BE2C (cell line): ENCODE measurements around the gene GPR183.

Experiments used
- DNase-seq: peaks from one replicate; pipeline ENCODE4 v3.0.0-alpha.2; 2020
- H3K27me3 ChIP-seq: fragments of 250-450 bp; sonication (Bioruptor Pico); 2 replicates; pipeline ENCODE4 v1.5.1; 2020; ENCODE audit warnings: mild to moderate bottlenecking
- H3K36me3 ChIP-seq: fragments of 250-450 bp; sonication (Bioruptor Pico); 2 replicates; pipeline ENCODE4 v1.5.1; 2020; ENCODE audit warnings: mild to moderate bottlenecking
- H3K4me1 ChIP-seq: fragments of 250-450 bp; sonication (Bioruptor Pico); 2 replicates; pipeline ENCODE4 v1.5.1; 2020
- H3K4me3 ChIP-seq: 2 replicates; pipeline ENCODE4 v1.5.1; 2011; ENCODE audit warnings: low read depth, low read length
- H3K9me3 ChIP-seq: fragments of 250-450 bp; sonication (Bioruptor Pico); 2 replicates; pipeline ENCODE4 v1.5.1; 2020
- TF ChIP-seq, protein P1 (sequence below): IDR thresholded peaks from 2 replicates; pipeline ENCODE4 v1.5.1; 2012; ENCODE audit warnings: mild to moderate bottlenecking, low read depth, low read length

The GPR183 gene

DNA sequence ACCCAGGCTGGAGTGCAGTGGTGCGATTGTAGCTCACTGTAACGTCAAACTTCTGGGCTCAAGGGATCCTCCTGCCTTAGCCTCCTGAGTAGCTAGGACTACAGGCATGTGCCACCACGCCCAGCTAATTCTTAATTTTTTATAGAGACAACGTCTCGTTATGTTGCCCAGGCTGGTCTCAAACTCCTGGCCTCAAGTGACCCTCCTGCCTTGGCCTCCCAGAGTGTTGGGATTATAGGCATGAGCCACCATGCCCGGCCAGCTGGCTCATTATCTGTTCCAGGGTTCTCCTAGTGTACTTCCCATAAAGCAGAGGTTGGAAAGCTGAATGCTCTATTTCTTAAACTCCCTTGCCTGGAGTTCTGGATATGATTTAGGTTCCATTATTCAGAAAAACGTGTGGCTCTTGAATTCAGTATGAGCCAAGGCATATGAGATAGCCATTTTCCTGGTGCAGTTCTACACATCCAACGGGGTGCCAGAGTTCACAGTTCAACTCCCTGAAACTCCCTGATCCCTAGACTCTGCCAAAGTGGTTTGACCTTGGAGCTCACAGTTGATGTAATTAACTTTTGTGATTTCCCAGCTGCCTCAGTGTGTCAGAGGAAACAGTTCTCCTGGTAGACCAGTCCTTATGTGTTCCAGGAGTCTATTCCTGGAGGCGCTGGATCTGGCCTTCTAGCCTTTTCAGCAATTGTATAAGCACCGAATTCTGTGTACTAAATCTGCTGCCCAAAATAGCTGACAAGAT lies 21.6 kb downstream of the GPR183 start:
- DNase-seq, result no peak
- TF ChIP-seq, protein P1, sequence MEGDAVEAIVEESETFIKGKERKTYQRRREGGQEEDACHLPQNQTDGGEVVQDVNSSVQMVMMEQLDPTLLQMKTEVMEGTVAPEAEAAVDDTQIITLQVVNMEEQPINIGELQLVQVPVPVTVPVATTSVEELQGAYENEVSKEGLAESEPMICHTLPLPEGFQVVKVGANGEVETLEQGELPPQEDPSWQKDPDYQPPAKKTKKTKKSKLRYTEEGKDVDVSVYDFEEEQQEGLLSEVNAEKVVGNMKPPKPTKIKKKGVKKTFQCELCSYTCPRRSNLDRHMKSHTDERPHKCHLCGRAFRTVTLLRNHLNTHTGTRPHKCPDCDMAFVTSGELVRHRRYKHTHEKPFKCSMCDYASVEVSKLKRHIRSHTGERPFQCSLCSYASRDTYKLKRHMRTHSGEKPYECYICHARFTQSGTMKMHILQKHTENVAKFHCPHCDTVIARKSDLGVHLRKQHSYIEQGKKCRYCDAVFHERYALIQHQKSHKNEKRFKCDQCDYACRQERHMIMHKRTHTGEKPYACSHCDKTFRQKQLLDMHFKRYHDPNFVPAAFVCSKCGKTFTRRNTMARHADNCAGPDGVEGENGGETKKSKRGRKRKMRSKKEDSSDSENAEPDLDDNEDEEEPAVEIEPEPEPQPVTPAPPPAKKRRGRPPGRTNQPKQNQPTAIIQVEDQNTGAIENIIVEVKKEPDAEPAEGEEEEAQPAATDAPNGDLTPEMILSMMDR, result no peak
- no peaks in the 10 kb centered on the region for H3K27me3 ChIP-seq
- H3K4me3 ChIP-seq, result no peak overlapping the region
- H3K4me1 ChIP-seq, result peaks cover 6% of the 10 kb centered on the region
- H3K36me3 ChIP-seq, result no peaks in the 10 kb centered on the region; the same call in 1 of the 2 replicates
- no peaks in the 10 kb centered on the region for H3K9me3 ChIP-seq

DNA sequence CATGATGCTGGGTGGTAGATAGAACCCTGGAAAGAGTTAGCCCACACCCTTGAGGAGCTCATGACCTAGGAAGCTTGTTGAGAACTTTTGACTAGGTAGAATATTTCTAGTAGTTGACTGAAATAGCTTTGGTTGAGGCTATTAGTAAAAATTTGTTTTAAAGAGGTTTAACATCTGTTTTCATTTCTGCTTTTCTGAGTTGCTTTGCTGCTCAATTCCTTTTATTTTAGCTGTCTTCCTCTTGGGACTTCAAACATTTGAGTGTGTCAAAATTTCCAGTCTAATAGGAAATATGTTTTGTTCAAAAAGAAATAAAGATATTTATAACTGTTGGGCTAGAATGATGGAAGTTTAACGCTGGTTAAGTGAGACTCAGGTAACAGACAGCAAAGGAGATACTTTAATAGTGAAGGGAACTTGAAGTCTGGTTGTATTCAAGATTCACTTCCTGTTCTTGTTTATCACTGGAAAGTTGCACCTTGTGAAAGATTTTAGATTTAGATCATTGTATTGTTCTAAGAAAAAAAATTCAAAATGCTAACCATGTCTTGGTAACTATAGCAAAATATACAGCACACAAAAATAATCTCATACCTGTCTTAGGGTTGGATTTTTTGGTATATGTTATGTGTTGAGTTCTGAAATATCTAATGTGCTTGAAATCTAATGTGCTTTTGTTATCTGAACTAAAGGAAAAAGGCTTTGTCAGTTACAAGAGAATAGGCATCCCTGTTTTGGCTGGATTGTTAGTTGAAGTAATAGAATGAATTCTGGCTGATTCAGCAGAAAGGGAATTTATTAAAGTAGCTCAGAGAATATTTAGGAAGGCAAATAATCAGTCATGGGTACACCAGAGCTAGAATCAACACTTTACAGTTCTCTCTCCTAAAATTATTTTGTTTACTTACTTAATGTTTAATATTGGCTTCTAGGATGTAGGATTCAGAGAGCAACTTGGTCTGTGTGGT lies 24.7 kb downstream of the GPR183 start:
- Histone ChIP-seq H3K27me3 (no peaks in the 10 kb centered on the region), H3K36me3 (no peaks in the 10 kb centered on the region; the same call in 1 of the 2 replicates), H3K4me1 (peaks cover 6% of the 10 kb centered on the region), H3K9me3 (no peaks in the 10 kb centered on the region), H3K4me3 (no peak overlapping the region)
- DNase-seq, result no peak
- TF ChIP-seq, protein P1, result no peak

DNA sequence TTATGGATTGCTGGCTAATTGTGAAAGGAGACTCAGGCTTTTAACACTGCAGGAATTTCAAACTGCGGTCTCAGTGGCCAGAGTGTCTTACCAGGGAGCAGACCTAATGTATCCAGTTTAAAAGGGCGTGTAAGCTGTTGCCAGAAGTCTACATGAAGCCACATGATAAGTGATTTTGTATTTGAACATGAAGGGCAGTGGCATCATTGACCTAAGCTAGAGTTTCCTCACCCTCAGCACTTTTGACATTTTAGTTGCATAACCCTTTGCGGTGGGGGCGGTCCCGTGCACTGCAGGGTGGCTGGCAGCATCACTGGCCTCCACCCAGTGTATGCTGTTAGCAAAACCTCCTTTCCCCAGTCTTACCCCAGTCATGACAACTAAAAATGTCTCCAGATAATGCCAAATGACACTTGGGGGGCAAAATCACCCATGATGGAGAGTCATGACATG lies 25.4 kb downstream of the GPR183 start:
- TF ChIP-seq, protein P1, result no peak
- Histone ChIP-seq H3K4me3 (no peak overlapping the region), H3K9me3 (no peaks in the 10 kb centered on the region), H3K27me3 (no peaks in the 10 kb centered on the region), H3K4me1 (peaks cover 6% of the 10 kb centered on the region), H3K36me3 (no peaks in the 10 kb centered on the region; the same call in 1 of the 2 replicates)
- no peak for DNase-seq

DNA sequence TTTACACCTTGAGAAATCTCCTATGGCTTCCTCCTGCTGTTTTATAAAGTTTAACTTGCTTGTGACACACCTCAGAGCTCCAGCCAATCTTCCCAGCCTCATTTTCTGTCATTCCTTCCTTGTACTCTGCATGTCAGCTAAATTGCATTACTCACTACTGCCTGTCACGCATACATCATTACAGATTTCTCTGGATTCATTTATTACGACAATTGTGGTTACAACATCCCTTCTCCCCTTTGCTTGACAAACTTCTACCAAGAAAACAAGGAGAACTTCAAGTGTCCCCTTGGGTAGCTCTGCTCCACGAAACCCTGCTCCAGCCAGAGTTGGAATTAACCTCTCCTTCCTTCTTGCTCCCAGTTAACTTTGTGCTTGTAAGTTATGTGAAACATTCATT lies 27.0 kb downstream of the GPR183 start:
- Histone ChIP-seq H3K27me3 (no peaks in the 10 kb centered on the region), H3K4me3 (no peak overlapping the region), H3K4me1 (no peaks in the 10 kb centered on the region), H3K36me3 (no peaks in the 10 kb centered on the region; the same call in 1 of the 2 replicates), H3K9me3 (no peaks in the 10 kb centered on the region)
- no peak for DNase-seq
- TF ChIP-seq, protein P1, result no peak

DNA sequence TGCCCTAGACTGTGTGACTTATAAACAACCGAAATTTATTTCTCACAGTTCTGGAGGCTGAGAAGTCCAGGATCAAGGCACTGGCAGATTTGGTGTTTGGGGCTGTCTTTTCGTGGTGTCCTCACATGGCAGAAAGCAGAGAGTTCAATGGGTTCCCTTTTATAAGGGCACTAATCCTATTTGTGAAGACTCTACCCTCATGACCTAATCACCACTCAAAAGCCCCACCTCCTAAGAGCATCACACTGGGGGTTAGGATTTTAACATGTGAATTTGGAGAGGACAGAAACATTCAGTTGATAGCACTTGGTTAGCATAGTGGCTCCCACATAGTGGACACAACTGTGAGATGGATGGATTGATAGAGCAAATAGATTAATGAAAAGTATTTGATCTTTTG lies 27.6 kb downstream of the GPR183 start:
- H3K4me3 ChIP-seq, result no peak overlapping the region
- TF ChIP-seq, protein P1, result no peak
- no peaks in the 10 kb centered on the region for H3K9me3 ChIP-seq
- no peak for DNase-seq
- peaks cover 3% of the 10 kb centered on the region; the same call in 1 of the 2 replicates for H3K36me3 ChIP-seq
- no peaks in the 10 kb centered on the region for H3K4me1 ChIP-seq
- no peaks in the 10 kb centered on the region for H3K27me3 ChIP-seq
